ENCODE measurements around the gene ANKRD42. TPM values are rescaled to one million over a fixed set of nuclear protein-coding genes. Genes with fewer than 3 reads are reported as not detected.

ANKRD42 gene
- total and polyA plus RNA-seq, 9 of the 15 experiments (the other 6 are each of a cell fraction or from before 2014, with no cell fraction given), result 2.8 to 9.1 (median 6.1) TPM

- TF ChIP-seq POLR3A (IDR thresholded peaks at IDR 0.05; ENCODE audit: borderline replicate concordance, extremely low read depth, insufficient read depth, insufficient read length), result no peak
- no peak for TF ChIP-seq PATZ1 (CRISPR knock-in tag; IDR thresholded peaks at IDR 0.05; ENCODE audit: borderline replicate concordance)
- TF ChIP-seq ZFX (CRISPR knock-in tag; IDR thresholded peaks at IDR 0.05), result no peak
- TF ChIP-seq CREB5 (CRISPR knock-in tag; IDR thresholded peaks at IDR 0.05), result no peak
- TF ChIP-seq, protein P1, sequence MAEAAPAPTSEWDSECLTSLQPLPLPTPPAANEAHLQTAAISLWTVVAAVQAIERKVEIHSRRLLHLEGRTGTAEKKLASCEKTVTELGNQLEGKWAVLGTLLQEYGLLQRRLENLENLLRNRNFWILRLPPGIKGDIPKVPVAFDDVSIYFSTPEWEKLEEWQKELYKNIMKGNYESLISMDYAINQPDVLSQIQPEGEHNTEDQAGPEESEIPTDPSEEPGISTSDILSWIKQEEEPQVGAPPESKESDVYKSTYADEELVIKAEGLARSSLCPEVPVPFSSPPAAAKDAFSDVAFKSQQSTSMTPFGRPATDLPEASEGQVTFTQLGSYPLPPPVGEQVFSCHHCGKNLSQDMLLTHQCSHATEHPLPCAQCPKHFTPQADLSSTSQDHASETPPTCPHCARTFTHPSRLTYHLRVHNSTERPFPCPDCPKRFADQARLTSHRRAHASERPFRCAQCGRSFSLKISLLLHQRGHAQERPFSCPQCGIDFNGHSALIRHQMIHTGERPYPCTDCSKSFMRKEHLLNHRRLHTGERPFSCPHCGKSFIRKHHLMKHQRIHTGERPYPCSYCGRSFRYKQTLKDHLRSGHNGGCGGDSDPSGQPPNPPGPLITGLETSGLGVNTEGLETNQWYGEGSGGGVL (CRISPR knock-in tag; IDR thresholded peaks at IDR 0.05), result no peak
- TF ChIP-seq MED1 (CRISPR knock-in tag; IDR thresholded peaks at IDR 0.05; ENCODE audit: borderline replicate concordance), result no peak
- TF ChIP-seq ZNF143 (CRISPR knock-in tag; IDR thresholded peaks at IDR 0.05), result no peak
- no peak for TF ChIP-seq ZNF57 (CRISPR knock-in tag; IDR thresholded peaks at IDR 0.05)
- TF ChIP-seq, protein P2, sequence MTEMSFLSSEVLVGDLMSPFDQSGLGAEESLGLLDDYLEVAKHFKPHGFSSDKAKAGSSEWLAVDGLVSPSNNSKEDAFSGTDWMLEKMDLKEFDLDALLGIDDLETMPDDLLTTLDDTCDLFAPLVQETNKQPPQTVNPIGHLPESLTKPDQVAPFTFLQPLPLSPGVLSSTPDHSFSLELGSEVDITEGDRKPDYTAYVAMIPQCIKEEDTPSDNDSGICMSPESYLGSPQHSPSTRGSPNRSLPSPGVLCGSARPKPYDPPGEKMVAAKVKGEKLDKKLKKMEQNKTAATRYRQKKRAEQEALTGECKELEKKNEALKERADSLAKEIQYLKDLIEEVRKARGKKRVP (CRISPR knock-in tag; IDR thresholded peaks at IDR 0.05), result 0 out of 2 replicates have a peak, but pooled peaks have one; percentile 16
- TF ChIP-seq ZNF274 (IDR thresholded peaks at IDR 0.05; ENCODE audit: borderline replicate concordance, low read depth, low read length), result no peak
- no peak; a peak in 1 of 4 replicates for TF ChIP-seq RAD21 (CRISPR knock-in tag; conservative IDR thresholded peaks at IDR 0.05 in 1 of 2, IDR thresholded peaks at IDR 0.05 in 1 of 2)
- TF ChIP-seq RHOXF2B (CRISPR knock-in tag; conservative IDR thresholded peaks at IDR 0.05), result no peak
- no peak; the same call in 1 of the 2 replicates for TF ChIP-seq FOSL1 (tag; conservative IDR thresholded peaks at IDR 0.05)
- no peak for TF ChIP-seq HMGN3 (IDR thresholded peaks at IDR 0.05; ENCODE audit: borderline replicate concordance, extremely low read depth, insufficient read length, low read depth, low read length)
- TF ChIP-seq CXXC5 (CRISPR knock-in tag; IDR thresholded peaks at IDR 0.05), result peak; percentile 72
- no peak for TF ChIP-seq NR4A1 (CRISPR knock-in tag; IDR thresholded peaks at IDR 0.05)
- TF ChIP-seq NR4A1 (tag; IDR thresholded peaks at IDR 0.05), result no peak
- TF ChIP-seq MAFK (IDR thresholded peaks at IDR 0.05; ENCODE audit: low read length), result no peak
- no peak for TF ChIP-seq HSF4 (CRISPR knock-in tag; IDR thresholded peaks at IDR 0.05; ENCODE audit: borderline replicate concordance)
- TF ChIP-seq CC2D1A (IDR thresholded peaks at IDR 0.05), result no peak; the same call in 1 of the 2 replicates
Observed at GRCh38 chr11:83156144-83156995, 37.1 kb upstream of the ANKRD42 start (continued).
